Activated CD4-positive, alpha-beta memory T cell treated with anti-CD3 and anti-CD28 coated beads for 36 hours (primary cell): ENCODE results near the gene CATSPERB. TPM values are rescaled to one million over a fixed set of nuclear protein-coding genes. Genes with fewer than 3 reads are reported as not detected.

ENCODE experiments used
- total RNA-seq, 2 experiments: library from RNA; stranded (reverse); gene quantifications; one replicate each; pipeline ENCODE4 v1.2.3, GENCODE V29; 2021

Gene CATSPERB
- total RNA-seq, 2 experiments from 2014 or later, result 0.14 to 0.65 TPM

Other genes starting within 250 kb of the CATSPERB start
- gene PPP4R3A, start 221.8 kb downstream of the CATSPERB start, total RNA-seq, result 10 to 100 TPM; 92.4 to 96.4 TPM
- gene TC2N, start 135.4 kb upstream of the CATSPERB start, total RNA-seq, result 10 to 100 TPM; 44.9 to 46.6 TPM
- gene FBLN5, start 215.6 kb upstream of the CATSPERB start, total RNA-seq, result 1 to 10 TPM; 1.9 TPM